ENCODE data around the gene TBCK.

TBCK gene

DNA sequence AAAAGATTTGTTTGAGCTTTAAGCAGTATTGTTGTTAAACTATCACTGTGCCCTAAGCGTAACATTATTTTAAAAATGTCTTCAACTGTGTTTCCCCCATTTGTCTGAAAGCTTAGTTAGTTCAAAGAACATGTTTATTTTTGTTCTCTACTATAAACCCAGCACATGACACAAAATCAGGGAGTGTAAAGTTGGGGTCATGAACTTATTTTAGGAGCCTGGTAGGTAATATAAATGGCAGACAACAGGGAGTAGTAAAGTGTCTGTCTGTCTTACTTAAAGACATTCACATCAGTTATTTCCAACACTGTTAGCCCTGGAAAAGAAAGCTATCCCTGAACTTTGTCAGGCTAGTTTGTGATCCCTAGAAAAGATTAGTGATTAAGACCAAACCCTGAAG lies 4.2 kb upstream of the TBCK start:
- TF ChIP-seq CTCF (conservative IDR thresholded peaks at IDR 0.05): no peak
- no peak for TF ChIP-seq ZFX (IDR thresholded peaks at IDR 0.05)

GRCh38 chr4:106318511-106318910 lies 2.5 kb upstream of the TBCK start:
- TF ChIP-seq CTCF (conservative IDR thresholded peaks at IDR 0.05) (no peak), ZFX (IDR thresholded peaks at IDR 0.05) (no peak)
- no peak overlapping the region for H3K27ac ChIP-seq

More for the DNA sequence above, 4.2 kb upstream of the TBCK start:
- H3K27ac ChIP-seq: no peak overlapping the region

- no peak overlapping the region for H3K27ac ChIP-seq
- TF ChIP-seq CTCF (conservative IDR thresholded peaks at IDR 0.05) (no peak), ZFX (IDR thresholded peaks at IDR 0.05) (no peak)
Measured at GRCh38 chr4:106317815-106318214, 1.8 kb upstream of the TBCK start.

DNA sequence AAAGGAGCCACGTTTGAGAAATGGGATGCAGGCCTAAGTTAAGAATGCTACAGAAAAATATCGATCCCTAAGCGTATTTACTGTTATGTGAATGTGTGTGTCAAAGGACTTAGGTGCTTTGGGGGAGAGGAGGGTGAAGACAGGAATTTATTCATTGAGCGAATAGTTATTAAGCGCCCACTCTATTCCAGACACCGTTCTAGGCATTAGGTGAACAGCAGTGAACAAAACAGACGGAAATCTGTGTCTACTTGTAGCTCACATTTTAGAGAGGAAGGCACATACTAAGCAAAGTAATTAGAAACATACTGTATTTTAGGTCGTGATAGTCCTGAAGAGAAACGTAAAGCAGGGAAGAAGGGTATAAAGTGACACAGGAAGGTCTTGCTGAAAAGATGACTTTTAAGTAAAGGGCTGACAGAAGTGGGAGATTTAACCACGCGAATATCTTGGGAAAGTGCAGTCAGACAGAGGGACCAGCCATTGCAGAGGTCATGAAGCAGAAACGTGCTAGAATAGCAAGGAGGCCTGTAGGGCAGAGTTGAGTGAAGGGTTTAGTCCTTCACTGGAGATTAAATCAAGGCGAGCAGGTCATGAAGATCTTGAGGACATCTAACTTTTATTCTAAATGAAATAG lies 882 bp upstream of the TBCK start:
- TF ChIP-seq ZFX (IDR thresholded peaks at IDR 0.05) (no peak; the same call in 1 of the 2 replicates), CTCF (conservative IDR thresholded peaks at IDR 0.05) (no peak)
- H3K27ac ChIP-seq: peak overlapping the region; percentile 84

GRCh38 chr4:106315476-106315967 lies 487 bp downstream of the TBCK start:
- peak overlapping the region; percentile 84 for H3K27ac ChIP-seq
- TF ChIP-seq CTCF (conservative IDR thresholded peaks at IDR 0.05) (no peak), ZFX (IDR thresholded peaks at IDR 0.05) (no peak)

GRCh38 chr4:106314960-106315359 lies 1.0 kb downstream of the TBCK start:
- peak overlapping the region; percentile 20; the same call in 1 of the 2 replicates for H3K27ac ChIP-seq
- TF ChIP-seq ZFX (IDR thresholded peaks at IDR 0.05) (no peak), CTCF (conservative IDR thresholded peaks at IDR 0.05) (no peak)

DNA sequence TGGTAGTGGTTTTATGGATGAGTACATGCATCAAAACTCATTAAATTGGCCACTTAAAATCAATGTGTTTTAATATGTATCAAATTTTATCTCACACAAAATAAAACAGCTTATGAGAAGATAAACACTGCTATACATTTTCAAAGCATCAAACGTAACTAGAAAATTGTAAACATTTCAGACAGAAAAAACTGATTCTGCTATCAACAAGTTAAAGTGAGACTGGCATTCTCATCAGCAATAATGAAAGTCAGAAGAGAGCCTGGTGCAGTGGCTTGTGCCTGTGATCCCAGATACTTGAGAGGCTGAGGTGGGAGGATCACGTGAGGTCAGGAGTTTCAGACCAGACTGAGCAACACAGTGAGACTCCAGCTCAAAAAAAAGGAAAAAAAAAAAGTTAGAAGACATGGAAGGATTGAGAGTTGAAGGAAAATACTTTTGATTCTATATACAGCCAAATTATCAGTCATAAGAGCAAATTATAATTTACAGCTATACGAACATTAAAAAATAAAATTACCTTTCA lies 2.9 kb downstream of the TBCK start:
- no peak for TF ChIP-seq ZFX (IDR thresholded peaks at IDR 0.05)
- TF ChIP-seq CTCF (conservative IDR thresholded peaks at IDR 0.05): no peak
- no peak overlapping the region for H3K27ac ChIP-seq
